Subcutaneous adipose tissue (tissue), 4 donors: ENCODE data around the gene CNOT1. TPM values are rescaled to one million over a fixed set of nuclear protein-coding genes. Genes with fewer than 3 reads are reported as not detected.

ENCODE experiments used
- total RNA-seq, 4 donors: library from RNA; depleted of rRNA; stranded (reverse); fragments of >200 nt; gene quantifications; one replicate each; pipeline ENCODE4 v1.1.0, GENCODE V29; 2016
- TF ChIP-seq, protein P1 (sequence below): fragments of 450-650 bp; IDR thresholded peaks from one replicate; pipeline ENCODE4 v1.5.1; 2016; ENCODE audit warnings: low read depth, mild to moderate bottlenecking, control low read depth, antibody characterized with exemption, moderate library complexity

The CNOT1 gene
- total RNA-seq, 4 donors from 2014 or later = 112 to 136 (median 113) TPM

DNA sequence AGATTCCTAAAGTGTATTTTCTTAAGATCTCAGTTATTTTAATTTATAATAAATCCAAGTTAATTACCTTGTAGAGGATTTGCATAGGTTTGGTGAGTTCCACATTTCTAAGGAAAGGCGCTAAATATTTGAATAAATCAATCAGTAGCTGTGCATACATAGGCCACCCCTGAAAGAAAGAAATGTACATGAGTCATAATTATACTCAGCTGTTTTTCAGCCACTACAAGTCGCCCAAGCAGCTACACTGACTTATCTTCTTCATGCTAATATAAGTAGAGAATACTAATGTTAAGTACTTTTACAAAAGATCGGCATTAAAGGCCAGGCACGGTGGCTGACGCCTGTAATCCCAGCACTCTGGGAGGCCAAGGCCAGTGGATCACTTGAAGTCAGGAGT lies 99.4 kb downstream of the CNOT1 start:
- TF ChIP-seq, protein P1, sequence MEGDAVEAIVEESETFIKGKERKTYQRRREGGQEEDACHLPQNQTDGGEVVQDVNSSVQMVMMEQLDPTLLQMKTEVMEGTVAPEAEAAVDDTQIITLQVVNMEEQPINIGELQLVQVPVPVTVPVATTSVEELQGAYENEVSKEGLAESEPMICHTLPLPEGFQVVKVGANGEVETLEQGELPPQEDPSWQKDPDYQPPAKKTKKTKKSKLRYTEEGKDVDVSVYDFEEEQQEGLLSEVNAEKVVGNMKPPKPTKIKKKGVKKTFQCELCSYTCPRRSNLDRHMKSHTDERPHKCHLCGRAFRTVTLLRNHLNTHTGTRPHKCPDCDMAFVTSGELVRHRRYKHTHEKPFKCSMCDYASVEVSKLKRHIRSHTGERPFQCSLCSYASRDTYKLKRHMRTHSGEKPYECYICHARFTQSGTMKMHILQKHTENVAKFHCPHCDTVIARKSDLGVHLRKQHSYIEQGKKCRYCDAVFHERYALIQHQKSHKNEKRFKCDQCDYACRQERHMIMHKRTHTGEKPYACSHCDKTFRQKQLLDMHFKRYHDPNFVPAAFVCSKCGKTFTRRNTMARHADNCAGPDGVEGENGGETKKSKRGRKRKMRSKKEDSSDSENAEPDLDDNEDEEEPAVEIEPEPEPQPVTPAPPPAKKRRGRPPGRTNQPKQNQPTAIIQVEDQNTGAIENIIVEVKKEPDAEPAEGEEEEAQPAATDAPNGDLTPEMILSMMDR = no peak

DNA sequence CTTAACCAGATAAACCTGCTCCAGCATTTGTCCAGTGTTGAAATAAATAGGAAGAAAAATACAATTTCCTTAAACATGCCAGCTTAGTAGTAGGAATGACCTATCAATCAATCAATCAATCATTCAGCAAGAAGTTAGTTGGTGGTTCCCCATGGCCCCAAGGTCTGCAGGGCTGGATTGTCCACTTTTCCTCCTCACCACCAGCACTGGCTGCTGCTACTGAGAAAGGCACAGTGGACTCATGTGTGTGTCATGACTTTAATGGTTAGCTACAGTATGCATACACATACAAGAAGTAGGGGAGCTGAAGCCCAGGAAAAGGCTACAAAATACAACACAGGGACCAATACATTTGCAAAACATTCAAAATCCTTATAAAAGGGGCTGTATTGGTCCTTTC lies 109.9 kb downstream of the CNOT1 start:
- TF ChIP-seq, protein P1 = no peak

DNA sequence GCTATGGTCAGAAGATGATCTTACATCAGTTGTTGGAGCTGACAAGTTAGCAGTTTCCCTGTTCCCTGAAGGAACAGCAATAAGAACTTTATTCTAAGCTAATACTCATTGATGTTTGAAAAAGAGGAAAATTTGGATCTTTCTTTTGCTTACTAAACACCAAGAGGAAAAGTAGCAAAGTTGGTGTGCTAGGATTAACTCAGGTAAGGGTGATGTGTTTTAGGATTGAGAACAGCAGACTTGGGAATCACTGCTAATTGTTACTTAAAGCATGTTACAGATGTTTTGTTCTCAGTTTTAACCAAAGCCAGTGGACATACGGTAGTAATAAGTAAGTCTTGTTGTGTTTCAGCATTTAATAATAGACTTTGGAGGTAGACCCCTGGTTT lies 110.7 kb downstream of the CNOT1 start:
- TF ChIP-seq, protein P1 = no peak

DNA sequence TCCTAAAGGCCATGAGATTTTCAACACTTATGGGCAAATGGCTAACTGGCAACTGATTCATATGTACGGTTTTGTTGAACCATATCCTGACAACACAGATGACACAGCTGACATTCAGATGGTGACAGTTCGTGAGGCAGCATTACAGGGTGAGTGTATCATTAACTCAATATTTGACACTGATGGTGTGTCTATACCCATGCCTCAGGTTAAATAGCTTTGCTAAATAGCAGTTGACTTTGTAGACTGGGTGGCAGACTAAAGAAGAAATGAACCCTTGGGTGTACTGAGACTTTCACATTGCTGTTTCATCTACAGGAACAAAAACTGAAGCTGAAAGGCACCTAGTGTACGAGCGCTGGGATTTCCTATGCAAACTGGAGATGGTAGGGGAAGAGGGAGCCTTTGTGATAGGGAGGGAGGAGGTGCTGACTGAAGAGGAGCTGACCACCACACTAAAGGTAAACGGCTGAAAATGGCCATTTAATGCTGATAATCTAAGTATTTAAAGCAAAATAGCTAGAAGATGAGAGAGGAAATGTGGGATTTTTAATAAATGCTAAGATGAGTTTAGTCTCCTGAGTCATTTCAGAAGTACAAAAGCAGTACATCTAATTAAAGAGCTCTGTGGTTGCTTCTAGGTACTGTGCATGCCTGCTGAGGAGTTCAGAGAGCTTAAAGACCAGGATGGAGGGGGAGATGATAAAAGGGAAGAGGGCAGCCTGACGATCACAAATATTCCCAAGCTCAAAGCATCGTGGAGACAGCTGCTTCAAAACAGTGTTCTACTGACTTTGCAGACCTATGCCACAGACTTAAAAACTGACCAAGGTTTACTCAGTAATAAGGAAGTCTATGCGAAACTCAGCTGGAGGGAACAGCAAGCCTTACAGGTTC lies 111.3 kb downstream of the CNOT1 start:
- TF ChIP-seq, protein P1 = no peak

DNA sequence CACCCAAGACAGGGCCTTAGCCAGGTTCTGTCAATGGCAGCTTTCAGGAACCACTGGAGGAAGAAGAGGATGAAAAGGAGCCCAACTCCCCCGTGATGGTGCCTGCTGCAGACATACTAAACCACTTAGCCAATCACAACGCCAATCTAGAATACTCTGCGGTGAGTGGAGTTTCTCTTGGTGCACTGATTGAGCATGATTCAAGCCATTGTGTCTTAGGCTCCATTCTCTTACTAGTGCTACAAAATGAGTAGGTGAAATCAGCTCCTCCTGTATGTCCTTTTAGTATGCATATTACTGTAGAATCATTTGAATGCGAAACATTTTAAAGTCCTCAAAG lies 112.9 kb downstream of the CNOT1 start:
- TF ChIP-seq, protein P1 = no peak

DNA sequence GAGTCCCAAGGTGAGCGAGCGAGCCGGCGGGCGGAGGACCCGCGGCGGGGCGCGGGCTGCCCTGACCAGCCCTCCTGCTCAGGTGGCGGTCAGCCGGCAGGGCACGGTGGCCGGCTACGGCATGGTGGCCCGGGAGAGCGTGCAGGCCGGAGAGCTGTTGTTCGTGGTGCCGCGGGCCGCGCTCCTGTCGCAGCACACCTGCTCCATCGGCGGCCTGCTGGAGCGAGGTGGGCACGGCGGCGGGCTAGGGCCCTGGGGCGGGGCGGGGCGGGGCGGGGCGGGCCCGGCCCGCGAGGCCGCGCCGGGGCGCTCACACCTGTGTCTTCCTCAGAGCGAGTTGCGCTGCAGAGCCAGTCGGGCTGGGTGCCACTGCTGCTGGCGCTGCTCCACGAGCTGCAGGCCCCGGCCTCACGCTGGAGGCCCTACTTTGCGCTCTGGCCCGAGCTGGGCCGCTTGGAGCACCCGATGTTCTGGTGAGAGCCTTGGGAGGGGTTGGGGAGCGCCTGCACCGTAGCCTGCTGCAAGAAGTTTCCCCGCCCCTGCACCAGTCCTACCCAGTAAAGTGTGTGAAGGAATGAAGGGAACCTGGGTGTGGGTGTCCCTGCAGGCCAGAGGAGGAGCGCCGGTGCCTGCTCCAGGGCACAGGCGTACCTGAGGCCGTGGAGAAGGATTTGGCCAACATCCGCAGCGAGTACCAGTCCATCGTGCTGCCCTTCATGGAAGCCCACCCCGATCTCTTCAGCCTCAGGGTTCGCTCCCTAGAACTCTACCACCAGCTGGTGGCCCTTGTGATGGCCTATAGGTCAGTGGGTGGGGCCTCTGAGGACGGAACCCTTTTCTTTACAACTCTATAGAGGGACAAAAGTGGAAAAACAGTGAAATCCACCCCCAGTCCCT lies 113.5 kb downstream of the CNOT1 start:
- TF ChIP-seq, protein P1 = no peak
